Progenitor cell of endocrine pancreas (in vitro differentiated cells): ENCODE measurements around the gene PDPK1. TPM values are rescaled to one million over a fixed set of nuclear protein-coding genes. Genes with fewer than 3 reads are reported as not detected.
A peak's percentile ranks its signal among the peaks of the same experiment; 100 is the strongest.

ENCODE experiments used
- DNase-seq: peaks from one replicate; pipeline ENCODE4 v3.0.0; 2021; ENCODE audit warnings: low spot score; ENCODE audit not compliant: unreplicated experiment
- H3K27ac Mint-ChIP-seq: 2 replicates; pipeline ENCODE4 v1.8.0; 2021; ENCODE audit warnings: mild to moderate bottlenecking, moderate library complexity, mixed read lengths
- H3K27me3 Mint-ChIP-seq: 2 replicates; pipeline ENCODE4 v1.8.0; 2021; ENCODE audit warnings: mixed read lengths
- H3K36me3 Mint-ChIP-seq: 2 replicates; pipeline ENCODE4 v1.8.0; 2022; ENCODE audit warnings: mixed read lengths; ENCODE audit not compliant: insufficient read depth
- H3K4me1 Mint-ChIP-seq: 2 replicates; pipeline ENCODE4 v1.8.0; 2021; ENCODE audit warnings: low read depth, mixed read lengths
- H3K4me3 Mint-ChIP-seq: 2 replicates; pipeline ENCODE4 v1.8.0; 2021; ENCODE audit warnings: low read depth, mild to moderate bottlenecking, moderate library complexity, mixed read lengths
- H3K9me3 Mint-ChIP-seq: 2 replicates; pipeline ENCODE4 v1.8.0; 2021; ENCODE audit warnings: low read depth, mixed read lengths
- CTCF ChIP-seq: fragments of 200-600 bp; sonication (generic); IDR thresholded peaks from one replicate; pipeline ENCODE4 v1.5.0; 2021; ENCODE audit warnings: antibody characterized with exemption, mild to moderate bottlenecking; ENCODE audit not compliant: unreplicated experiment
- total RNA-seq: library from RNA; stranded (reverse); gene quantifications from 2 replicates; pipeline ENCODE4 v1.2.1, GENCODE V29; 2021

PDPK1 gene
- total RNA-seq, 1 donor from 2014 or later, result 45.0 TPM

GRCh38 chr16:2591476-2592240 lies 53.8 kb downstream of the PDPK1 start:
- H3K27ac Mint-ChIP-seq, result peak overlapping the region; percentile 62
- DNase-seq, result no peak

GRCh38 chr16:2592786-2593185 lies 55.0 kb downstream of the PDPK1 start:
- no peak for TF ChIP-seq CTCF
- no peaks in the 10 kb centered on the region for H3K27me3 Mint-ChIP-seq
- DNase-seq, result no peak
- no peak overlapping the region for H3K27ac Mint-ChIP-seq
- no peaks in the 10 kb centered on the region for H3K9me3 Mint-ChIP-seq
- peaks cover 1% of the 10 kb centered on the region for H3K36me3 Mint-ChIP-seq
- H3K4me3 Mint-ChIP-seq, result no peak overlapping the region
- H3K4me1 Mint-ChIP-seq, result no peaks in the 10 kb centered on the region

More at GRCh38 chr16:2591476-2592240, 53.8 kb downstream of the PDPK1 start:
- Mint-ChIP-seq H3K9me3 (no peaks in the 10 kb centered on the region), H3K27me3 (no peaks in the 10 kb centered on the region), H3K4me3 (no peak overlapping the region), H3K4me1 (no peaks in the 10 kb centered on the region), H3K36me3 (peaks cover 6% of the 10 kb centered on the region)
- no peak for TF ChIP-seq CTCF

GRCh38 chr16:2595393-2596205 lies 57.8 kb downstream of the PDPK1 start:
- DNase-seq, result no peak
- Mint-ChIP-seq H3K4me1 (no peaks in the 10 kb centered on the region), H3K9me3 (no peaks in the 10 kb centered on the region), H3K27ac (no peak overlapping the region), H3K36me3 (peaks cover 1% of the 10 kb centered on the region), H3K27me3 (no peaks in the 10 kb centered on the region), H3K4me3 (no peak overlapping the region)
- no peak for TF ChIP-seq CTCF

GRCh38 chr16:2596747-2597559 lies 59.1 kb downstream of the PDPK1 start:
- peaks cover 1% of the 10 kb centered on the region for H3K36me3 Mint-ChIP-seq
- H3K27me3 Mint-ChIP-seq, result no peaks in the 10 kb centered on the region
- no peak for TF ChIP-seq CTCF
- DNase-seq, result no peak
- H3K27ac Mint-ChIP-seq, result no peak overlapping the region
- H3K4me1 Mint-ChIP-seq, result no peaks in the 10 kb centered on the region
- no peaks in the 10 kb centered on the region for H3K9me3 Mint-ChIP-seq
- no peak overlapping the region for H3K4me3 Mint-ChIP-seq

GRCh38 chr16:2597560-2597902 lies 59.7 kb downstream of the PDPK1 start:
- no peak for DNase-seq
- no peaks in the 10 kb centered on the region for H3K4me1 Mint-ChIP-seq
- H3K27me3 Mint-ChIP-seq, result no peaks in the 10 kb centered on the region
- no peaks in the 10 kb centered on the region for H3K9me3 Mint-ChIP-seq
- H3K27ac Mint-ChIP-seq, result no peak overlapping the region
- TF ChIP-seq CTCF, result no peak
- peaks cover 1% of the 10 kb centered on the region for H3K36me3 Mint-ChIP-seq
- no peak overlapping the region for H3K4me3 Mint-ChIP-seq
